Panc1 (cell line): Measurements from ENCODE around the gene RHPN2. TPM values are rescaled to one million over a fixed set of nuclear protein-coding genes. Genes with fewer than 3 reads are reported as not detected.

ENCODE experiments used
- ATAC-seq: fragments of 200-7000 bp; cut with Tn5 transposase; 2 replicates; pipeline ENCODE4 v1.9.1; 2020; ENCODE audit warnings: mild to moderate bottlenecking, moderate library complexity
- BruUV-seq: library from RNA; stranded (reverse); fragments of 400-500 nt; replicated peaks from 2 replicates; lab custom pipeline; 2021; lab: Mats Ljungman, UMichigan
- CTCF ChIA-PET: fragments of 300-600 bp; sonication (Branson Sonifier 250); formaldehyde crosslinking; loops from one replicate; lab custom pipeline; 2022; ENCODE audit warnings: antibody characterized with exemption; lab: Charles Lee
- POLR2A ChIA-PET: fragments of 300-600 bp; sonication (Branson Sonifier 250); formaldehyde crosslinking; loops from one replicate; lab custom pipeline; 2022; ENCODE audit warnings: antibody characterized with exemption; lab: Charles Lee
- DNase-seq: peaks from one replicate; pipeline ENCODE4 v3.0.0-alpha.2; 2010; ENCODE audit warnings: low read depth, low spot score
- H3K27ac ChIP-seq: 2 replicates; pipeline ENCODE4 v1.5.1; 2011; ENCODE audit warnings: mild to moderate bottlenecking, low read length, inconsistent platforms
- H3K27me3 ChIP-seq: fragments of 200-500 bp; sonication (Bioruptor generic); 2 replicates; pipeline ENCODE4 v1.6.0; 2014; ENCODE audit warnings: low read length, inconsistent platforms; ENCODE audit not compliant: control insufficient read depth, insufficient read depth
- H3K36me3 ChIP-seq: fragments of 200-500 bp; sonication (Bioruptor generic); 2 replicates; pipeline ENCODE4 v1.5.1; 2014; ENCODE audit warnings: inconsistent platforms, mild to moderate bottlenecking, low read length, moderate library complexity; ENCODE audit not compliant: control insufficient read depth, insufficient read depth
- H3K4me1 ChIP-seq: 2 replicates; pipeline ENCODE4 v1.5.1; 2011; ENCODE audit warnings: inconsistent platforms, mild to moderate bottlenecking, low read length, moderate library complexity; ENCODE audit not compliant: control insufficient read depth, insufficient read depth
- H3K4me3 ChIP-seq, 2 experiments: 2 replicates each; pipeline ENCODE4 v1.5.1; 2011 to 2012; ENCODE audit warnings: low read depth in 2 of 2, low read length in 2 of 2, mild to moderate bottlenecking in 2 of 2, inconsistent platforms in 1 of 2, moderate library complexity in 1 of 2
- H3K9me3 ChIP-seq: fragments of 200-500 bp; sonication (Bioruptor generic); 2 replicates; pipeline ENCODE4 v1.5.1; 2014; ENCODE audit warnings: low read depth, mild to moderate bottlenecking, inconsistent platforms, low read length, moderate library complexity; ENCODE audit not compliant: control insufficient read depth, insufficient read depth
- POLR2AphosphoS5 ChIP-seq: IDR thresholded peaks from 2 replicates; pipeline ENCODE4 v1.6.1; 2012; ENCODE audit warnings: mild to moderate bottlenecking, low read depth, low read length, moderate library complexity
- SIN3A ChIP-seq: IDR thresholded peaks from 2 replicates; pipeline ENCODE4 v1.6.1; 2012; ENCODE audit warnings: low read depth, mild to moderate bottlenecking, low read length, moderate library complexity, borderline replicate concordance; ENCODE audit not compliant: insufficient read depth
- TCF7L2 ChIP-seq: IDR thresholded peaks from 2 replicates; pipeline ENCODE4 v1.6.1; 2011; ENCODE audit warnings: mild to moderate bottlenecking, low read depth, low read length, inconsistent platforms
- in situ Hi-C: cut with HindIII; loops from 2 replicates; pipeline ENCODE4 v1.10.0; 2016; ENCODE audit warnings: low sequenced_read_pairs, low pct_unique_long_range_greater_than_20kb
- intact Hi-C: fragments of 100-400 bp; cut with micrococcal nuclease; formaldehyde crosslinking; loops from one replicate; pipeline ENCODE4 v1.10.0; 2022; ENCODE audit not compliant: unreplicated experiment
- total RNA-seq: library from RNA; stranded (reverse); gene quantifications from one replicate; pipeline ENCODE4 v1.2.1, GENCODE V29; 2021; ENCODE audit not compliant: unreplicated experiment
- TF ChIP-seq, protein P1 (sequence below), 2 experiments: IDR thresholded peaks; 2 replicates each; pipeline ENCODE4 v1.6.1; 2011 to 2012; ENCODE audit warnings: low read depth in 2 of 2, control low read depth in 1 of 2, low read length in 1 of 2, mild to moderate bottlenecking in 1 of 2, moderate library complexity in 1 of 2; ENCODE audit not compliant: insufficient read depth in 1 of 2
- TF ChIP-seq, protein P2 (sequence below): fragments of 450-650 bp; IDR thresholded peaks from 2 replicates; pipeline ENCODE4 v1.5.1; 2017; ENCODE audit warnings: mild to moderate bottlenecking

Gene RHPN2
- total RNA-seq, 1 experiment from 2014 or later: 227 TPM

DNA sequence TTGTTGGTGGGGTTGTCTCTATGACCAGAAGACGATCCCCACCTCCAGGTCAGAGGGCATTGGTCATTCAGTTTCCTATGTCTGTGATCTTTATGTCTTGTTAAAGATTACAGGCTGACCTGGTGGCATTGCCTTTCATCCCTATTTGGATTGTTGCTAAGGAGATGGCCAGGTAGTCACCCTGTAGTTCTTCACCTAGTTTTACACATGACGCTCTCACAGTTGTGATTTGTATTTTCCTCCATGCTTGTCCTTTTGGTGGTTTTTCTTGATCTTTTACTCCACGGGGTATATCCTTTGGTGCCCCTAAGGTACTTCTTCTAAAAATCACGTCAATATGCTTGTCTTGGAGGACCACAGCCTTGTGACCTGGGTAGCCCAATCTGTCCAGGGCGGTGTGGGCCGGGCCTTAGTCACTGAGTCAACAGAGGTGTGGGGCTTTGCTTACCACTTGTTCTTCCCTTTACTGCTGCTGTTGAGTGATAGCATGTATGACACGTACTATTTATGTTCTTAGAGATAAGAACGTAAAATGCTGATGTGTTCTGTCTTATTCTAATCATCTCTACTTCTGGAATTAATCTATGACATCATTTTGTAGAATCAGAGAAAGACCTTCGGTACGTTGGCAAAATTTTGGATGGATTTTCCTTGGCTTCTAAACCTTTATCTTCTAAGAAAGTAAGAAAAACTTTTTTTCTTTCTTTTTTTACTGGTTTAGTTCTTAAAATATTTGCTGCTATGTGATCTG lies 36.4 kb upstream of the RHPN2 start:
- intact Hi-C loops: no loop called here
- H3K4me1 ChIP-seq: peaks cover 15% of the 10 kb centered on the region
- H3K27me3 ChIP-seq: no peaks in the 10 kb centered on the region
- in situ Hi-C loops: no loop called here
- H3K36me3 ChIP-seq: peaks cover 35% of the 10 kb centered on the region
- H3K4me3 ChIP-seq: no peak overlapping the region
- ATAC-seq (peak; percentile 73), DNase-seq (peak; percentile 47)
- BruUV-seq: no TSS peak
- peak overlapping the region; percentile 45 for H3K27ac ChIP-seq
- no peak for TF ChIP-seq SIN3A
- TF ChIP-seq TCF7L2: no peak
- TF ChIP-seq, protein P1, sequence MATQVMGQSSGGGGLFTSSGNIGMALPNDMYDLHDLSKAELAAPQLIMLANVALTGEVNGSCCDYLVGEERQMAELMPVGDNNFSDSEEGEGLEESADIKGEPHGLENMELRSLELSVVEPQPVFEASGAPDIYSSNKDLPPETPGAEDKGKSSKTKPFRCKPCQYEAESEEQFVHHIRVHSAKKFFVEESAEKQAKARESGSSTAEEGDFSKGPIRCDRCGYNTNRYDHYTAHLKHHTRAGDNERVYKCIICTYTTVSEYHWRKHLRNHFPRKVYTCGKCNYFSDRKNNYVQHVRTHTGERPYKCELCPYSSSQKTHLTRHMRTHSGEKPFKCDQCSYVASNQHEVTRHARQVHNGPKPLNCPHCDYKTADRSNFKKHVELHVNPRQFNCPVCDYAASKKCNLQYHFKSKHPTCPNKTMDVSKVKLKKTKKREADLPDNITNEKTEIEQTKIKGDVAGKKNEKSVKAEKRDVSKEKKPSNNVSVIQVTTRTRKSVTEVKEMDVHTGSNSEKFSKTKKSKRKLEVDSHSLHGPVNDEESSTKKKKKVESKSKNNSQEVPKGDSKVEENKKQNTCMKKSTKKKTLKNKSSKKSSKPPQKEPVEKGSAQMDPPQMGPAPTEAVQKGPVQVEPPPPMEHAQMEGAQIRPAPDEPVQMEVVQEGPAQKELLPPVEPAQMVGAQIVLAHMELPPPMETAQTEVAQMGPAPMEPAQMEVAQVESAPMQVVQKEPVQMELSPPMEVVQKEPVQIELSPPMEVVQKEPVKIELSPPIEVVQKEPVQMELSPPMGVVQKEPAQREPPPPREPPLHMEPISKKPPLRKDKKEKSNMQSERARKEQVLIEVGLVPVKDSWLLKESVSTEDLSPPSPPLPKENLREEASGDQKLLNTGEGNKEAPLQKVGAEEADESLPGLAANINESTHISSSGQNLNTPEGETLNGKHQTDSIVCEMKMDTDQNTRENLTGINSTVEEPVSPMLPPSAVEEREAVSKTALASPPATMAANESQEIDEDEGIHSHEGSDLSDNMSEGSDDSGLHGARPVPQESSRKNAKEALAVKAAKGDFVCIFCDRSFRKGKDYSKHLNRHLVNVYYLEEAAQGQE (IDR thresholded peaks at IDR 0.05; ENCODE audit: insufficient read depth in 1 of 2, low read depth in 2 of 2, low read length in 1 of 2): no peak
- TF ChIP-seq, protein P2, sequence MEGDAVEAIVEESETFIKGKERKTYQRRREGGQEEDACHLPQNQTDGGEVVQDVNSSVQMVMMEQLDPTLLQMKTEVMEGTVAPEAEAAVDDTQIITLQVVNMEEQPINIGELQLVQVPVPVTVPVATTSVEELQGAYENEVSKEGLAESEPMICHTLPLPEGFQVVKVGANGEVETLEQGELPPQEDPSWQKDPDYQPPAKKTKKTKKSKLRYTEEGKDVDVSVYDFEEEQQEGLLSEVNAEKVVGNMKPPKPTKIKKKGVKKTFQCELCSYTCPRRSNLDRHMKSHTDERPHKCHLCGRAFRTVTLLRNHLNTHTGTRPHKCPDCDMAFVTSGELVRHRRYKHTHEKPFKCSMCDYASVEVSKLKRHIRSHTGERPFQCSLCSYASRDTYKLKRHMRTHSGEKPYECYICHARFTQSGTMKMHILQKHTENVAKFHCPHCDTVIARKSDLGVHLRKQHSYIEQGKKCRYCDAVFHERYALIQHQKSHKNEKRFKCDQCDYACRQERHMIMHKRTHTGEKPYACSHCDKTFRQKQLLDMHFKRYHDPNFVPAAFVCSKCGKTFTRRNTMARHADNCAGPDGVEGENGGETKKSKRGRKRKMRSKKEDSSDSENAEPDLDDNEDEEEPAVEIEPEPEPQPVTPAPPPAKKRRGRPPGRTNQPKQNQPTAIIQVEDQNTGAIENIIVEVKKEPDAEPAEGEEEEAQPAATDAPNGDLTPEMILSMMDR: no peak
- TF ChIP-seq POLR2AphosphoS5: no peak
- H3K9me3 ChIP-seq: no peaks in the 10 kb centered on the region
- CTCF ChIA-PET: interaction anchor here (0.6 kb wide), 1 partner anchor 237 kb away, joined by 6 read pairs; no protein-coding TSS in a partner anchor
- POLR2A ChIA-PET: interaction anchor here (0.6 kb wide), 1 partner anchor 1109 kb away, joined by 3 read pairs; no protein-coding TSS in a partner anchor

DNA sequence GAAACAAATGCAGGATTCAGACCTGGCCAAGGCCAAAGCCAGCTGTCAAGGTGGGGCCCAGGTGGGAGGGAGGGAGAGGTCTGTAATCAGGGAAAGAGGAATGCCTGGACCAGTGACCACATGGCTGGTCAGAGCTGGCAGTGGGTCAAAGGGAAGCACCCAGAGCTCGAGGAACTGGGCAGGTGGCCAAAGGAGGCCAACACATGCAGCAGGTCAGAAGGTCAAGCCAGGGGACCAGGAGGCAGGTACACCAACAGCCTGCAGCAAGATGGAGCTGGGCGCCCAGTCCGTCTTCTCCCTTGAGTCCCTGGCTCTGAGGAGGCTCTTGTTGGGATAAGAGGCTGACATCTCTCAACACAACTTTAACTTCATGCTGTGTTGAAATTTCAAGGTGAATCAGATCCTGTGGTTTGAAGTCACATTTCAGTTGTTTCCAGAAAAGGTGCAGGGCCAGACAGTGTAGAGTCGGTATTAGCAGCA lies 33.4 kb upstream of the RHPN2 start:
- CTCF ChIA-PET: interaction anchor here (0.6 kb wide), 1 partner anchor 79 kb away, joined by 3 read pairs; no protein-coding TSS in a partner anchor
- in situ Hi-C loops: no loop called here
- peaks cover 40% of the 10 kb centered on the region for H3K36me3 ChIP-seq

More for the DNA sequence above, 33.4 kb upstream of the RHPN2 start:
- Histone ChIP-seq H3K27ac (peak overlapping the region; percentile 48), H3K4me1 (peaks cover 15% of the 10 kb centered on the region), H3K4me3 (no peak overlapping the region), H3K9me3 (no peaks in the 10 kb centered on the region), H3K27me3 (no peaks in the 10 kb centered on the region)
- BruUV-seq: TSS peak; percentile 26
- ATAC-seq: peak; percentile 66
- TF ChIP-seq TCF7L2: no peak
- TF ChIP-seq, protein P1 (IDR thresholded peaks at IDR 0.05; ENCODE audit: insufficient read depth in 1 of 2, low read depth in 2 of 2, low read length in 1 of 2): no peak
- TF ChIP-seq POLR2AphosphoS5: no peak
- TF ChIP-seq SIN3A: no peak
- TF ChIP-seq, protein P2: no peak
- intact Hi-C loops: no loop called here
- POLR2A ChIA-PET: no interaction called here
- peak; percentile 95 for DNase-seq
